HG02885 (cell line): ENCODE data around the gene CDH11.

Source experiments
- ATAC-seq: cut with Tn5 transposase; IDR thresholded peaks from one replicate; pipeline ENCODE4 v1.9.1; 2021; ENCODE audit warnings: mild to moderate bottlenecking; ENCODE audit not compliant: unreplicated experiment, poor library complexity

Gene CDH11

DNA sequence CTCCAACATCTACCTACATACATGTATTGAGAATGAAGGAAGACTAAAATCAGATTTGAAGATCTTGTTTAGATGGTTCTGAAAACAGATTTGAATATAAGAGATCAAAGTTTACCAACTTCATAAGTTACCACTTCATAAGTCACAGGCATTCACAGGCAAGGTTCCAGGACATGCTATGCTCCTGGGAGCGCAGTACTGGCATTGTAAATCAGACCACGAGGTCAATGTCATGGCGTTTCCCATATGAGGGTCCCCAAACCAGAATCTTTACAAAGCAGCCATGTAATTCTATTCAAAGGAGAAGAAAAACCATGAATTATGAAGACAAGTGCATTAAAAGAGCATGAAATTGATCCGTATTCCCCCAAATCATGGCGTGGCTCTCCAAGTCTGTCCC lies 3.0 kb downstream of the CDH11 start:
- ATAC-seq: no peak

DNA sequence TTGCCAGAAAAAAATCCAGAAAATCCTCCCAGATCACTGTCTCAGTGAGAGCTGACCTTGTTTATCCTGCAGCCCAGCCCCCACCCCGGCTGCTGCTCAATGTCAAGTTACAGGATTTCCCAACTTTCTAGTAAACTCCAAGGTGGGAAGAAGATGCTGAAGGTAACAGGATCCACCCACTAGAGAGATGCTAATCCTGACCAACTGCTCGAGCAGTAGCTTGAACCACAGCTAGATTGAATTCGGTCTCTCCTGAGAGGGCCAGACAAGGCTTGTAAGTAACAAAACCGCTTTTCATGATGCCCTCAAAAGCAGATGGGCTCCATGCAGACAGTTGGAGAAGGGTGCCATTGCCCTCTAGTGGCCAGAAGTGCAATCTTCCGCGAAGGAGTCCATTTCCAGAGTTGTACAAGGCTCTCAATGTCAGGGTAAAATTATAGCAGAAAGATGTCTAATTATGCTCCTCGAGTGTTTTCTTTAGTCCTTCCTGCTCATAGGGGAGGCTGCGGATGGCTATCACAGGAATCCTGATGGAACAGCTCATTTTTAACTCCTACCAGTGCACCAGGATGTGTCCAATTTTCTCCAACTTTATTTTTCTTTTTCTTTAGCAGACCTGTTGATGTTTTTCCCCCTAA lies 3.9 kb downstream of the CDH11 start:
- peak; percentile 93 for ATAC-seq

- ATAC-seq: no peak
Measured at GRCh38 chr16:65116818-65117430, 4.9 kb downstream of the CDH11 start.

DNA sequence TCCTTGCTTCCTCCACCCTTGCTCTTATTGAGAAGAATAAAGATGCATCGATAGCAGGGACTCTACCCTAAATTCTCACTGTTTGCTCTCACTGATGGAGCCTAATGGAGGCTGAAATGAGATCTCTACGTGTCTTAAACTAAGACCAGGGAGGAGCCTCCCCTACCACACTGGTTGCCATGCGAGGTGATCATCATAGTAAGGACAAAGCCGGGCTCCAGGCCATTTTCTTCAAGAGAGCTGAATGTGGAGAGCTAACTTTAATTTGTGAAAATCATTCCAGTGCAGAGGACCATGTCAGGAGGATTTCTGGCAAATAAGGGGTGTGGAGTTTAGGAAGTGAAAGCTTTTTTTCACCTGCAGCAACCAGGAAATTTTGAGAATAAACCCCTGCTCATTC lies 5.6 kb downstream of the CDH11 start:
- ATAC-seq: no peak

DNA sequence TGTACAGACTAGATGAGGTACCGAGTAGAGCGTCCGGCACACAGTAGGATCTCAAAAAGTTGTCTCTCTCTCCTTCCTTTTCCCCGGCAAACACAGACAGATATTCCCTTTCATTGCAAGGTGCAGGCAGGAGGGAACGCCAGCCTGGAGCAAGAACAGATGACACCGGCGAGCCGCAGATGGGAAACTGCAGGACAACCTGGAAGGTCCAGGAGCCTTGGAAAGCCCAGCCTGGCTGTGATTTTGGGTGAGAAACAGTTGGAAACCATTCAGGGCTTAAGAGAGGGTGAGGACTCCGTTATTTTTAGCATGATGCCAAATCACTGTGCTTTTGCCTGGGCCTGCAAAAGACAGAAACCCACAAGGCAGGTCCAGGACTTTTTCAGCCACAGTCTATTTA lies 7.3 kb downstream of the CDH11 start:
- ATAC-seq: no peak

DNA sequence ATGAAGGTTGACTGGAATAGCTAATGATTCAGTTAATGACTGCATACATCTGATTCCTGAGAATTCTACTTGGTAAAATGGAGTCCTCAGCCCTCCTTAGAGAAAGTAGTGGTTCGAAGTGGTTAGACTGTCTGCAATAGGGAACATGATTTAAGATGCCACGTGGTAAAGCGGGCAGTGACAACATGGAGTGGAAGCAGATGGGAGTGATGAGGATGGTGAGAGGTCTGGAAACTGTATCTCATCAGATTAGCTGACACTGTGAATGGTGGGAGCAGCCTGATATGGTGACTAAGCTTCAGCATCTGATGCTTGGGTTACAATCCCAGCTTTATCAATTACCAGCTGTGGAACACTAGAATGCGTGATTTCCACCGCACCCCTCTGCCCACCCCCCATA lies 8.4 kb downstream of the CDH11 start:
- ATAC-seq: no peak

DNA sequence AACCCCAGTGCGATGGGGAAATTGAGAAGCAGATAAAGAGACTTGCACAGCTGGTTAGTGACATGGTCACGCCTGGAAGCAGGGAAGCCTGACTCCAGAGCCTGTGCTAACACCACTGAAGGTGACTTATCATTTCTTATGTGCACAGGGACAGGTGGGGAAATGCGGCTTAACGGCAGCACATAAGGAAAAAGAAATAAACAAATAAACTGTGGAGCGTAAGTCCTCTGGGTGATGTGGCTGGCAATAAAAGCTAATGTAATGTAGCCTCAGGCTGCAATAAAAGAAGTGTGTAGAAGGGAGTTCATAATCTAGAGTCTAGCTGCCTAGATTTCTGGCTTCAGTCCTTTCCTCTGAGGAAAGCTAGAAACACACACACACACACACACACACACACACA lies 10.6 kb downstream of the CDH11 start:
- no peak for ATAC-seq

DNA sequence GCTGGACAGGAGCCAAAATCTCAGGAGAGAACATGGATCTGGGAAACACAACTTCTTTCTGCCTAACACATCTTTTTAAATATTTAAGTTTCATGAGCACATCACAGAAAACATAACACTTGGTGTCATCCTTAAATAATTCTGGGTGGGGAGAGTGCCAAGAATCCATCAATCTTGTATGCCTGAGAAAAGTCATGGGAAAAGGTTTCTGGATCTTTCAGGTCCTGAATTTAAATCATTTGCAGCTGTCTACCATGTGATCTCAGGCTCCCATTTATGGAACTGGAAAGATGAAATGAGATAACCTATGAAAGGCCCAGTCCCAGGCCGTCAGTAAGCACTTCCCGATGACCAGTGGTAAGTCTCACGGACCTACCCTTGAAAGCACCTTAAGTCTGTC lies 15.1 kb downstream of the CDH11 start:
- ATAC-seq: no peak

GRCh38 chr16:65105171-65105570 lies 16.7 kb downstream of the CDH11 start:
- no peak for ATAC-seq

DNA sequence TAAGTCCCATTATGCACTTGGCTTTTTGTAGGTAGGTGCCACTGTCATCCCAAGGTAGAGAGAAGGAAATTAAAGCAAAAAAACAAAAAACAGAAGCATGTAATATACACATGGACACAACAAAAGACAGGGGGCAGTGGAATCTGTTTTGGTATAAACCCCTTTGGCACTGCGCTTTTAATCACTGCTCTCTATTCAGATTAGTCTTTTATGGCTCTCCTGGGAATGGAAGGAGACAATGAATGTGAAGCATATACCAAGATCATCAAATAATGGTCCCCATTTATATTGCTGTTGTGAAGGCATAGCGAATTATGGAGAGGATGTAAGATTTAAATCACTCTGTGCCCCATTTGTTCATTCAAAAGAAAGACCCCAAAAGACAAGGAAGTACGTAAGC lies 17.4 kb downstream of the CDH11 start:
- ATAC-seq: no peak

- ATAC-seq: no peak
Measured at GRCh38 chr16:65102326-65102725, 19.5 kb downstream of the CDH11 start.

DNA sequence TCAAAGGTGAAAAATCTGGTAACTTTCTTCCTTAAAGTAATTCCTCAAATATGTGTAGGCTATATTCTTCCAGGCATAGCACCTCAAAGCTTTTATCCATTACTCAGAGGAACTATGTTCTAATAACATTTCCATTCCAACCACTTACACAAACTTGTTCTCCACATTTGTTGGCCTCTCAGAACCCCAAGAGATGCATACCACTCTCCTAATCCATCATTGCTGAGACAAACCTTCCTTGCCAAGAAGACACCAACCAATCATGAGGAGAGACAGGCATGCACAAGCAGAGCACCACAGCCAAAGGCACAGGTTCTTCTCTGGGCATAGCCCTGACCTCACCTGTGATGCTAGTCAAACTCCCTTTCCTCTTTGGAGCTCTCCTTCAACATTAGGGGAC lies 20.9 kb downstream of the CDH11 start:
- ATAC-seq: no peak

DNA sequence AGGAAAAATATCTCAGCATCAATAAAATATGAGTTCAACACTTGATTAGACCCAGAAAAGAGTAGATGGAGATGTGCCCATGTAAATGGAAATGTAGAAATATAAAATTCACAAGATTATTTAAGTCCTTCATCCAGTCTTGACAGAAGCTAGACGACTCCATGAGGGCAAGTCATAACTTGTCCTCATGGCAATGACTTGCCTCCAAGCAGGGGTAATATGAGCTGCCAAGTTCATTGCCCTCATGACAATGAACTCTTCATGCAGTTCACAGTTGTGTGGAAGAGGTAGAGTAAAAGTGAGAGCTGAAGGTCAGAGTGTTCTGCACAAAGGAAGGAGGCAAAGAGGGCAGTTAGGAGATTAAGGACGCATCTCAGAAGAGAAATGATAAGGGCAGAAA lies 22.3 kb downstream of the CDH11 start:
- ATAC-seq: no peak

DNA sequence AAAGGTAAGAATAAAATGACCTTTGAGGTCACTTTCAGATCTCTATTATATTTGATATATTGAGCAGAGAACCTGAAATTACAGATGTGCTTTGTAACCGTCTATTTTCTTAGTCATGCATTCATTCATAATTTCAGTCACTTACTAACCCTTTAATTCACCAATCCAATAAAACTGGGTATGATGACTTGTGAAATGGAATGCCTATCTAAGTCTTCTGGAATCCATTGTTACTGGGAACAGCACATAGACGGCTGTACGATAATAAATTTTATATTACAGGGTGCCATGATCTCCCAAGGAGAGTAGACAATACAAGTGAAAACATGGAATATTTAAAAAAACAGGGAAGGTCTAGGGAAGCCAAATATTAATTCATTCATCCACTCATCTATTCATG lies 22.9 kb downstream of the CDH11 start:
- no peak for ATAC-seq

- no peak for ATAC-seq
Measured at GRCh38 chr16:65097296-65097695, 24.6 kb downstream of the CDH11 start.

DNA sequence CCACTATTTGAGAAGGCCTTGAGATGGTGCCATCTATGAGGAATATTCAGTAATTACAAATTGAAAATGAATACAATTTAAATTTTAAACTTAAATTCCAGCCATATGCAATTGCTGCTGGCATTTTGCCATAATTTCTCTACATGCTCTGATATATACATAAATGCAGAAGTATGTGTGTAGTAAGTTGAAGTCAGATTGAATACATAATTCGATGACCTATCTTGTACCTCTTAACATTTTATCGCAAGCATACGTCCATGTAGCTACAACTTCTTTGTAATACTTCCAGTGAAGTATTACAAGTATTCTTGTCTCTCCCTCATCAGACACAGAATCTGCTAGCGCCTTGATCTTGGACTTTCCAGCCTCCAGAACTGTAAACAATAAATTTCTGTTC lies 26.0 kb downstream of the CDH11 start:
- ATAC-seq: no peak

GRCh38 chr16:65095090-65095728 lies 26.7 kb downstream of the CDH11 start:
- ATAC-seq: no peak

DNA sequence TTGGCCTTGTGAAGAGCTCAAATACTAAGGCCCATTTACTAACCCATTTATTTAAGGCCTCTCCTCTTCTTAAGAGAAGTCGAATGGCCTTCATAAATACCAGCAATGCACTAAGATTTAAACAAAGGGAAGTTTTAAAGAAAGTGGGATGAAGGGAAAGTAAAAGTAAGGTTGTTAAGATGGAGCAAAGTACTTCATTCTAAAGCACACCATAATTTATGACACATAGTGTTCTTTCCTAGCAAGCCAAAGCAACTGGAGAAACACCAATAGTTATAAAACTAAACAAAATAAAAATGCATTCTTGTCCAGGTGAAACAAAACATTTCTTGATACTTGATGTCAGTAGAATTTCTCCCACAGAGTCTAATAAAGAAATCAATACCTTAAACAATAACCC lies 27.9 kb downstream of the CDH11 start:
- ATAC-seq: no peak

DNA sequence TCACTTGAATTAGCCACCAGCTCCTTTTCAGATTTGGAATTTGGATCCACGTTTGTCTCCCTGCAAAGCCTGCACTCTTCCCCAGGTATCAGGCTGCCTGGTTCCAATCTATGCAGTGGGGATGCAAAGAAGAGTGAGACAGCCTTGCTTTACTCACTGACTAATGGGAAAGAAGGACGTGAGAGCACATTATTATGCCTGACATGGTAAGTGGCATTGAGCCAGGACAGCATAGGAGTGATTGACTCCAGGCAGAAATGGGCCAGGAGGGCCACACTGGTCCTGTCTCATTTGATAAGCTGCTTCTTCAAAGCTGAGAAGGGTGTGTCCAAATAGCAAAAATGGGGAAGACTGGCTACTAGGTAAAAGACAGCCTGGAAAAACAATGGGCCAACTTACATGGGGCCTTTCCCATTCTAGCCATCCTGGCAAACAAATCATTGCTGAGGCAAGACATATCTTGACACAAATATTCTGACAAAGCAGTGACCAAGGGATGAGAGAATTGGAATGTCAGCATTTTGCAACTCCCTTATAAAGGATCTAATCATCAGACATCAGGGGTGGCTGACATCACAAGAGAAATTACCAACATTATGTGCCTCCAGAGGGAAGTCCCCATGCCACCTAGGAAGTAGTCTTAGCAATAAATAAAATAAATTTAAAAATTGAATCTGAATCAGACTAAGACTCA lies 38.6 kb downstream of the CDH11 start:
- no peak for ATAC-seq

- ATAC-seq: no peak
Measured at GRCh38 chr16:65079549-65079948, 42.3 kb downstream of the CDH11 start.

DNA sequence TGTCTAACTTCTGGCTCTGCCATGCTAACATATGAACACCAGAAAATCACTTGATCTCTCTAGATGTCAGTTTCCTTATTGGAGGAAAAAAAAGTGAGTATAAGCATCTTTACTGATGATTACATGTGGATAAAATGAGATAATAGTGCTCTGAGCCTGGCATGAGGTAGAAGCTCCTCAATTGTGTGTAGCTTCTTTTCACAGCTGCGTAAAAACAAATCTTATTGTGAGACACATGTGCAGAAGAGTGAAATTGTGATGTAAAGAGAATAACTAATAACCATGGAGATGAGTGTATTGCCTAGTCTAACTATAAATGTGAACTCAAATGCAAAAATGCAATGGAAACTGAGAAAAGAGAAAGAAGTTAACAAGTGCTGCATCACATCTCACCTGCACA lies 44.7 kb downstream of the CDH11 start:
- no peak for ATAC-seq
